ENCODE data around the gene FAM3D.
"Not testable (repeated sequence)": the region's sequence is repeated elsewhere in the genome, so short reads cannot be mapped to it uniquely, and the experiment has no call there.

FAM3D gene

DNA sequence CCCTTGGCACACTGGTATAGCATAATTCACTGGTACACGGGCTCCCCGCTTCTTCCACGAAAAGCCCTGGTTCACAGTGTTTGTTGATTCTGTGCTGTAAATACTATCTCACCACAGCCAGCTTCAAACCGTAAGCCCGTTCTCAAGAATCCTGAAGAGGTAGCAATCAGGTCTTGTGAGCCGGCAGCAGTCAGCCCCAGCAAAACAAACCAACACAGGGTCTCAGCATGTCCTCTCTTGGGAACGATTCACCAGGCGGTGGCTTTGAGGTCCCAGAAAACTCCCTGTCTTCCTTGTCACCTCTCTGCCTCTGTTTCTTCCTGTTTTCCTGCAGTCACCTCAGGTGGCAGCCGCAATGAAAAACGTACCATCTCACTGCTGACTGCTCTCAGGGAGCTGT lies 19.1 kb upstream of the FAM3D start:
- DNase-seq (ENCODE audit: insufficient read length, low spot score) (no peak), FAIRE-seq (no peak)

DNA sequence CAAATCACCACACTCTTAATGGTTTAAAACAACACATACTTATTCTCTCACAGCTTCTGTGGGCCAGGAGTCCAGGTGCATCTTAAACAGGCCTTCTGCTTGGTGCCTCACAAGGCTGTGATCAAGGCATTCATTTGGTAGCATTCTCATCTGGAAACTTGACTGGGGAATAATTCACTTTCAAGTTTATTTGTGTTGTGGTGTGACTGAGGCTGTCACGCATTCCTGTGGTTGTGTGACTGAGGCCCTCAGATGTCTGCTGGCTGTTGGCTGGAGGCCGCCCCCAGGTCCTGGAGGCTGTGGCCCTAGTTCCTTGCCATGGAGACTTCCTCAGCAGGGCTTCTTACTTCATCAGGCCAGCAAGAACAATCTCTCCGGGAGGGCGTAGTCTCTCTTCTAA lies 16.9 kb upstream of the FAM3D start:
- FAIRE-seq (peak; percentile 13), DNase-seq (ENCODE audit: insufficient read length, low spot score) (peak; percentile 19)

DNA sequence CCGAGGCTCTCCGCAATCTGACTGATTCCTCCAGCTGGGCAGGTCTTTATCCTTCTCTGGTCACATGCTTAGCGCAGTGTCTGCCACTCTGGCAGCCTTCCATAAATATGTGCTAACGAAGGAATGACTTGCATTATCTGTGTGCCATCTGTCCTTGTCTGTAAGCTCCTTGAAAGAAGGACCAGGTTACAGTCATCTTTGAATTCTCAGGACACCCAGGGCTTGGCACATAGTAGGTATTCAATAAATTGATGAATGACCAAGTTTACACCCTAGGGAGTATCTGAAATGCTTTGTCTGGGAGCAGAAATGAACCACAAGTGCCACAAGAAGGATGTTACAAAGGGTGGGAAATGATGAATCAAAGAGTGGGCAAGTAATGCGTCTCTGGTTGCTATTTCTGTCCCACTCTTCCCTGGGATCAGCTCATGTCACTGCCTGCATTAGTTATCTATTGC lies 16.5 kb upstream of the FAM3D start:
- FAIRE-seq (no peak), DNase-seq (ENCODE audit: insufficient read length, low spot score) (no peak)

DNA sequence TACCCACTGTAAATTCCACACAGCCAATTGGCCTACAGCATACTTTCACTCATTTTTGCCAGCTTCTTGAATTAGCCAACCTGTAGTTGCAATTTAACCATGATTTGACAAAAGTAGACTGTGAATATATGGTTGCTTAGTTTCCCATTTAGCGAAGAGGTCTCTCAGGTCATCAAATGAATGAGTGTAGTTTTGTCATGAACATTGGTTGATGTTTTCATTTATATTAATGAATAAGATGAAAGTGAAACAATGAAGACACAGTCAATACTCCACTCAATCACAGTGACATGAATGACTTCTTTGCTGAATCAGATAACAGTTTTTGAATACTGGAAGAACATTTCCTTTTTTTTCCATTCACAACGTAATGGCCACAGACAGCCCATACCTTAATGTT lies 15.3 kb upstream of the FAM3D start:
- FAIRE-seq (no peak), DNase-seq (ENCODE audit: insufficient read length, low spot score) (no peak)

DNA sequence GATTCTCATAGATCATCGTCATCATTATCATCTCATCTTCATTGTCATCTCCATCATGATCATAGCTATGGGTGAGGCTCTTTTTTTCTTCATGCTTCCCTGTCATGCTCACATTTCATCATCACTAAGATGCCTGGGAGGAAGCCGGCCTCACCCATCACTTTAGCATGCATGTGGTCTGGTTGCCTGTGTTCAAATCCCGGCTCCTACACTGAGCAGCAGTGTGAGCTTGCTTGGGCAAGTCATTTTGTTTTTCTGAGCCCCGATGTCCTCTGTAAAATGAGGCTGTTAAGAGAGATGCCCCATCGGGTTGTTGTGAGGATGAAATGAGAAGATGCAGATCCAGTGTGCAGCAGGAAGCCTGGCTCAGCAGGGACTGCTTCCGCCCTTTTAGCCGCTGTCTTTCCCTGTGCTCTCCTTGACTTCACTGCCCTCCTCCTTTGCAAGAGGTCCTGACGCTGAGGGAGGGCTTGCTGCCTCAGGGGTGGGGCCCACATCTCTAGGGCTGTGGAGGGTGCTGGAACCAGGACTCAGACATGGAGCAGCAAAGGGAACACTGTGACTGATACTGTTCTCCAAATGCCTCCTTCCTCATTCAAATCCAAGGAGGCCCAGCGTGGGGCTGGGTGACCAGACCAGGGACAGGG lies 14.4 kb upstream of the FAM3D start:
- no peak for FAIRE-seq
- no peak for DNase-seq (ENCODE audit: insufficient read length, low spot score)

DNA sequence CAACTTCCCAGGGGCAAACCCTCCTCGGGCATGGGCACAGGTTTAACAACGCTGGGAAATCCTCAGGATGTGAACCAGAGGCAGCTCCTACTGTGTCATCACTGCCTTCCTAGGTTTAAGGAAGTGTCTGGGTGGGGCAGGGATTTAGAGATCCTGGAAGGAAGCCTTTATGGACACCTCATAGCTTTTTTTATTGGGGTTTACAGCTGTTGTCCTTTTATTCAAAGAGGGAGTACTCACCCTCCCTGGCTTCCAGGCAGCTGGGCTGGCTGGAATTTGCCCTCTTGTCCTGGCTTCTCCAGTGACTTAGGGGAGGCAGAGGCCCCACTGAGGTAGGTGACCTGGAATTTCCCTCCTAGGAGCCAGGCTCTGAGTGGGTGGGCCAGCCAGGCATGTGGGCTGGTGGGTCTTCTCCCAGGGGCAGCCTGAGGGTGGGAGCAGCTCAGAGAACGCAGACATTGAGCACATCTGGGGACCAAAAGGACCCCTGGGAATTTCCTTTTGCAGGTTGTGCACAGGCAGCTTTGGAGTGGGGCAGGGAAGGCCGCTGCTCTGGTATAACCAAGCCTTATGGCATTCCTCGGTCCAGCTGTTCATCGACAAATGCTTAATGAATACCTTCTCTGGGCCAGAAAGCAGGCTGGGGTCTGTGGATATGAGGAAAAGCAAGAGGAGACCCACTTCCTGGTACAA lies 13.5 kb upstream of the FAM3D start:
- no peak for FAIRE-seq

DNA sequence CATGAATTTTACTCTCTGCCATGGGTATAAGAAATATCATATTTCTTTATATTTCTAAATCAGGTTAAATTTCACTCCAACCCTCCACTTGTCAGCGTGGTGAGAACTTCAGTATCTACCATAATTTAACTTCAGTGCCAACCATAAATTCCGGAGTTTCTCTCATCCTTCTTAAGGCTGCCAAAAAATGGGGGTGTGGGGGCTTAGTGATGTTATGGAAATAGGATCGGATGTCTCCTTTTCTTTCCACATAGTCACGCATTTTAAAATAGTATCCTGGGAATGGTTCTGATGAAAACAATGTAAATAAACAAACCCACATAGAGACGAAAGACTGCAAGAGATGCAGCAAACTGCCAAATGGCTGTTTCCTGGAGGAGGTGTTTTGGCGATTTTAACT lies 12.9 kb upstream of the FAM3D start:
- FAIRE-seq = no peak
- DNase-seq (ENCODE audit: insufficient read length, low spot score) = no peak

More for the DNA sequence above, 13.5 kb upstream of the FAM3D start:
- DNase-seq (ENCODE audit: insufficient read length, low spot score) = no peak

DNA sequence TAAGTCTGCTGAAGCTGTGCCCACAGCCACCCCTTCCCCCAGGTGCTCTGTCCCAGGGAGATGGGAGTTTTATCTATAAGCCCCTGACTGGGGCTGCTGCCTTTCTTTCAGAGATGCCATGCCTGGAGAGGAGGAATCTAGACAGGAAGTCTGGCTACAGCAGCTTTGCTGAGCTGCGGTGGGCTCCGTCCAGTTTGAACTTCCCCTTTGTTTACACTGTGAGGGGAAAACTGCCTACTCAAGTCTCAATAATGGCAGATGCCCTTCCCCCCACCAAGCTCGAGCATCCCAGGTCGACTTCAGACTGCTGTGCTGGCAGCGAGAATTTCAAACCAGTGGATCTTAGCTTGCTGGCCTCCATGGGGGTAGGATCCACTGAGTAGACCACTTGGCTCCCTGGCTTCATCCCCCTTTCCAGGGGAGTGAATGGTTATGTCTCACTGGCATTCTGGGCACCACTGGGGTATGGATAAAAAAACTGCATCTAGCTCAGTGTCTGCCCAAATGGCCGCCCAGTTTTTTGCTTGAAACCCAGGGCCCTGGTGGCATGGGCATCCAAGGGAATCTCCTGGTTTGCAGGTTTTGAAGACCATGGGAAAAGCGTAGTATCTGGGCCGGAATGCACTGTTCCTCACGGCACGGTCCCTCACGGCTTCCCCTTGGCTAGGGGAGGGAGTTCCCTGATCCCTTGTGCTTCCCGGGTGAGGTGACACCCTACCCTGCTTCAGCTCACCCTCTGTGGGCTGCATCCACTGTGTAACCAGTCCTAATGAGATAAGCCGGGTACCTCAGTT lies 11.8 kb upstream of the FAM3D start:
- not testable (repeated sequence) for FAIRE-seq; DNase-seq (ENCODE audit: insufficient read length, low spot score)

DNA sequence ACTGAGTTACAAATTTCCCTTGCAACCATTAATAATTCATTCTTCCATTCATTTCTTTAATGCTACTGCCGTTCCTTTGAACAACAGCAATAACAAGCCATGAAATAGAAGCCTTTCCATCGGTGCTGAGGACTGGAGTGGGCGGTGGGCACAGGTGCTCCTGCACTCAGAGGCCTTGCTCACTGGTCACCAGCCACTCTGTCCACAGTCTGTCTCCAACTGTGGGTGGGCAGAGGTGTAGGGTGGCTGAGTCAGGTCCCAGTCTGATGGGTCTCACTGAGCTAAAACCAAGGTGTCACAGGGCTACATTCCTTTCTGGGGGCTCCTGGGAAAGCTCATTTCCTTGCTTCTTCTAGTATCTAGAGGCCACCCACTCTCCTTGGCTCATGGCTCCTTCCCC lies 6.3 kb upstream of the FAM3D start:
- FAIRE-seq (no peak), DNase-seq (ENCODE audit: insufficient read length, low spot score) (no peak)

DNA sequence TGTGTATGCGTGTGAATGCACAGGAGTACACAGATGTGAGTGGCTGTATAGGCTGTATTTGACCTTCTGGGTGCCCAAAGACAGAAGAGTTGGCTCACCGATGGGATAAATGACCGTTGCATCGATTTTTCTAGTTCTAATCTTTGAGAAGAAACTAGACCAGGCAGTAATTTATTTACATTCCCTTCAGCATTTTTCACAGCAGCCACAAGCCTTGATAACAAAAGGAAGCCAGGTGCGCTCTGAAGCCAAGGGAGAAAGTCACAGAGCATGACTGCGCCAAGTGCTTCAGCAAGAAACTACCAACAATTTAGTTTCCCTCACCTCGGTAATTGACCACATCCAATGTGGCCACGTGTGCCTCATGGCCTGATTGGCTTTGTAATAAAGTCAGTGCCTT lies 5.9 kb upstream of the FAM3D start:
- DNase-seq (ENCODE audit: insufficient read length, low spot score) = no peak
- no peak for FAIRE-seq

DNA sequence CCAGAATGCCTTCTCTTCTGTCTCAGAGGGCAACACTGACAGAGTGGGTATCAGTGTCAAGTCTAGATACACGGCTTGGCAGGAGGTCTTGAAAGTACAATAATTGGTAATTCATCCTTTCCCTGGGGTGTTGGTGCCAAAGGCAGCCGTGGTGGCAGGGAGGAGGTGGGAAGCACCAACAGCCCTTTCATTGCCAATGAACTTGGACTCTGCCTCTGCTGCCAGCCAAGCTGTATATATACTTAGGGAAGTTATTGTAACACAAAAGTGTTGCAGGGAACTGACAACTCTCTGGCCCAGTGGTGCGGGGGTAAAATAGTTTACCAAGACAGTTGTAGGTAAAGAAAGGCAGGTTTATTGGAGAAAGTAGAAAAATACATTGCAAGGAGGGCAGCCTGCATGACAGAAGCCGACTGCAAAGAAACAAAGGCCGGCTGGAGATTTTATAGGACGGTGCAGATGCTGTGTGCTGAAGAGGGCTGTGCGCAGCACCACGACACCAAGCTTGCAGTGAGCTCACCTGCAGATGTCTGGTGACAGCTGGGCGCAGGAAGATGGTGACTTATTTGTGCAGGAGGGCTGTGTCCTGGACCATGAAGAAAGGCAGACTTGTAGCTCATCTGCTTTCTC lies 4.0 kb upstream of the FAM3D start:
- DNase-seq (ENCODE audit: insufficient read length, low spot score) (no peak), FAIRE-seq (no peak)

DNA sequence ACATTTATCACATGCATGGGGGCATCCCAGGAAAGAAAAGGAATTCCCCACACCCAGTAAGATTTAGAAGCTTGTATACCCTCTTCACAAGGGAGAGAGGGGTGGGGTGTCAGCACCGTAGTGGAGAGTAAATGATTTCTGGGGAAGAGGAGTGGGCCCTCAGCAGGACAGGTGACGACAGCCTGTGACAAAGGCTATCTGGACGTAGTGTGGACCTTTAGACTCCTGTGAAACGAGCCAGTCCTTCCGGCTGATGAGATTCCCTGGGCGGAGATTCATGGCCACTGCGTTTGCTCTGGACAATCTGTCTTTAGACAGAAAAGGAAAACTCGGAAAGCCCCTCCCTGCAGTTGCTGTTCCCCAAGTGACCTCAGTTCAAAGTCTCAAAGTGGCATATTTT lies 1.7 kb upstream of the FAM3D start:
- no peak for FAIRE-seq
- no peak for DNase-seq (ENCODE audit: insufficient read length, low spot score)

DNA sequence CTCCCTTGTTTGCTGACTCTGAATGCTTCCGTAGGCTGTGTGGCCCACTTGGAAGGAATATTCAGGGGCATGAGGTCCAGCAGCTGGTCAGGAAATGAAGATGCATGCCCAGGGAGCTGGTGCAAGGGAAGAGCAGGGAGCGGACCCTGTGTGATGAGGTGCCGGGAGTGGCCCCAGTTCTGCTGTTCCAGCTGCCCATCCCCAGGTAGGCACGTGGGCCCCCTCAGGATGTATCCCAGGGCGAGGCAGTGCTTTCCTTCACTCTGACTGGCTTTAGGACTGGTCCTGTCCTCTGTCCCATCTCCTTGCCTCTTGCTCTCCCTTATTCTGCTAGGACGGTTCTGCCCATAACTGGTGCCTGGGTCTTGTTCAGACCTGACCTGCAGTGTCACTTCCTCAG lies 1.1 kb upstream of the FAM3D start:
- no peak for DNase-seq (ENCODE audit: insufficient read length, low spot score)
- no peak for FAIRE-seq

DNA sequence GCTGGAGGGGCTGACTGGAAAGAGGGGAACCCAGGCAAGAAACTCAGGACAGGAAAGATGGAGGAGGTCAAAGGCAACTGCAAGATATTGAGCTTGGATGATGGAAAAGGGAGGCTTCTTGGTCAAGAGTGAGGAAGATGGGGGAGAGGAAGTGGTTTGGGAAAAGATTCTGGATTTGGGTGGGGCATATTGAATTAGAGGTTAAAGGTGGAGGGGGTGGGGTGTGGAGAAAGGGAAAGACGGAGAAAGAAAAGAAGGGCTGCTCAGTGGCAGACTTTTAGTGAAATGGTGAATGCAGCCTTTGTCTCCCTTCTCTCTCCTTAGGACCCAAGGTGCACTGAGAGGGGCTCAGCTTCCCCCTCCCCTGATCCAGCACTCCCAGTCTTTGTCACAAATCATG lies 655 bp upstream of the FAM3D start:
- FAIRE-seq = no peak
- no peak for DNase-seq (ENCODE audit: insufficient read length, low spot score)

DNA sequence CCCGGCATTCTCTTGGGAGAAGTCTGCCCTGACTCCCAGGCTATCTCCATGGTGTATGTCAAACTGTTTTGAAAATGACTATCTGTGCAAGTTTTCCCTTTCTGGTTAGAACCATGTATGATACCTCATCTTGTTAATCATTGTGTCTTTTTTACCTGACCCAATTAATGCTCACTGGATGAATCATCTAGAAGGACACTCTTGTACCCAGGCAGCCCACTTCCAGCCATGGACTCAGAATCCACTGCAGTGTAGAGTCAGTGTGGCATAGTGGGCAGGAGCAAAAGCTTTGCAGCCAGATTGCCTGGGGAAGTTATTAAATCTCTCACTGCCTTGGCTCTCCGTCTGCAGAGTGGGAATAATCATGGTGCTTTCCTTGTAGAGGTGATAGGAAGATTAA lies 1.2 kb downstream of the FAM3D start:
- DNase-seq (ENCODE audit: insufficient read length, low spot score) (no peak), FAIRE-seq (no peak)

DNA sequence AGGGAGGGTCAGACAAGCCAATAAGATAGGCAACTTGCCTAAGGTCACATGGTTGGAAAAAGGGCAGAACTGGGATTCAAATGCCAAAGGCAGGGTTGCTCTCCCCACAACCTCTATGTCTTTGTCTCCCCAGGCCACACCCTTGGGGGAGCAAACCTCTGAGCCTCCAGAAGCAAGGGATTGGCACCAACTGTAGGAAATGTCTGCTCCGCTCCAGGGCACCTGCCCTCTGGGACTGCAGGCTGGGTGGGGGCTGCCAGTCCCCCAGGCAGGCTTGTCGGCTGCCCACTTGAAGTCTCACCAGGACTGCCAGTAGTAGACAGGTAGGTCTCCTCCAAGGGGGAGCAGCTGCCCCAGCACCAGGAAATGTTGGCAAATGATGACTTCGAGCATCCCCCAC lies 2.0 kb downstream of the FAM3D start:
- FAIRE-seq (no peak), DNase-seq (ENCODE audit: insufficient read length, low spot score) (no peak)

DNA sequence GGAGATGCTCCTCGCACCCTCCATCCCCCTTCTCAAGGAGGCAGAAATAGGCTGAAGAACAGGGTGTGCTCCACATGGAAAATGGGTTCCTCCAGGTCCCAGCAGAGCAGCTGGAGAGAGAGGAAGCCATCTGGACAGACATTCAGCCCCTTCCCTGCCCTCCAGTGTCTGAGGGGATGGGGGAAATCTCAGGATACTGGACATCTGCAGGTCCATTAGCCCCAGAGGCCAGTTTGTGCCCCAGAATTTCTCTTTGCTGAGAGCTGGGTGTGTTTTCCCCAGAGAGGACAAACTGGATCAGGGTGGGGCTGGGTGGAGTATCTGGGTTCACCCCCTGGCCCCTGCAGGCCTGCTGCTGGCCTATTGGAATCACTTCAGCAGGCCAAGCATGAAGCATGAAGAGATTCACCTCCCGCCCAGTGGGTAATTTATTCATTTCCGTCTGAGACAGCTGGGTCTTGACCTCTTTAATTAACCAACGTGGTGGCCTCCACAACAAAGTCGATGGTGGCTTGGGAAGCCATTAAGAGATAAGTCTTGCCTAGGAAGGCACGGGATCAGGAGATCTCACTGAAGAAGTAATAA lies 4.6 kb downstream of the FAM3D start:
- no peak for DNase-seq (ENCODE audit: insufficient read length, low spot score)
- no peak for FAIRE-seq

DNA sequence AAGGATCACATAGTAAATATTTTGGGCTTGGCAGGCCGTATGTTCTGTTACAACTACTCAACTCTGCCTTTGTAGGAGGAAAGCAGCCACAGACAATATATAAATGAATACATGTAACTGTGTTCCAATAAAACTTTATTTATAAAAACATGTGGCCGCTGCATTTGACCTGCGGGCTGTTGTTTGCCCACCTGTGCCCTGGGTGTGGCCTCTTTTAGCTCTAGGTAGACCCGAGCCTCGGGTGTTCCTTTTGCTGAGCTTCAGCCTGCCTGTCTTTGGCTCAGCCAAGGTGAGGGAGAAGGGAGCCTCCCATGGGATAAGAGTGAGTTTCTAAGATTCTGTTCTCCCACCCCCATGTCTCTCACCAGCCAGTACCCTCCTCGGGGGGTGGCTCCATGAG lies 5.6 kb downstream of the FAM3D start:
- DNase-seq (ENCODE audit: insufficient read length, low spot score) (no peak), FAIRE-seq (no peak)

DNA sequence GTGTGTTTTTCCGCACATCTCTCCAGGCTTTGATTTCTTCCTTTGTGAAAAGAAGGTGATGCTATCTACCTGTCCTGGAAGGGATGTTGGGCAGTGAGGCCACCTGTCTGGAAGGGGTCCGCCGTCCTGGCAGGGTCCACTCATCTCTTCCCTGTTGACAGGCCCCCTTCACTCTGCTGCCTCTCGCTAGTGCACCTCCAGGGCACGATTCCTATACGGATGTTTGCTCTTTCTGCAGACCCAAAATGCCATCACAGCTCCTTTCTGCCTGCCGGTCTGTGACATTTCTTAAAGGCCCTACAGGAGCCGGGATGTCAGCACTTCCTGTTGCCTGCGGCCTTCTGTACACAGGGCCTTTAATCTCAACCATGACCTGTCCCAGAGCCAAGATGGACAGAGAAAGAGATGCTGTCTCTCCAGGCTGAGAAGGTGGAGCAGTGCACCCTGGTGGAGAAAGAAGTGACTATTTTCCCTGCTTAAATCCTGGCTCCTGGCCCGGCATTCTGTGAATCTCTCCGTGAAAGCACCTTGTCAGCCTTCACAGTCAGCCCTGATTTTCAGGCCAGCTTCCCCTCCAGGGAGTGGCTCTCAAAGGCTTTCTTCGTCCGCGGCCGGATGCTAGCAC lies 7.4 kb downstream of the FAM3D start:
- DNase-seq (ENCODE audit: insufficient read length, low spot score) = peak; percentile 26
- FAIRE-seq = no peak

DNA sequence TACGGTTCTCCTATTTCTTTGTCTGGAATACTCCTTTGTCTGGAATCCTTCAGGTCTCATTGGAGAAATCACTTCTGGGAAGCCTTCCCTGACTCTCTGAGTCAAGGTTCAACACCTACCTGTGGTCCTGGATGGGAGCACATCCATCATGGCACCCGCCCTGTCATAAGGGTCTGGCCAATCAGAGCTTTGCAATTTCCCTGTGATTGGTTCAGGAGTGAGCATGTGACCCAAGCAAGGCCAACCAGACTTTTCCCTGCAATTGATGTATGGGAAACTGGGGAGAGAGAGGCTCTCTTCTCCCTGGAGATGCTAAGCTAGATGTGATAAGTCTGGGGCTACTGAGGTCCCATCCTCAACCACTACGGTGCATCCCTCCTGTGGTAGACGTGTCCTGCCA lies 8.1 kb downstream of the FAM3D start:
- FAIRE-seq (no peak), DNase-seq (ENCODE audit: insufficient read length, low spot score) (no peak)
